ENCODE measurements around the gene FGF5. TPM values are rescaled to one million over a fixed set of nuclear protein-coding genes. Genes with fewer than 3 reads are reported as not detected.

Gene FGF5
- total RNA-seq, 1 donor from 2014 or later = not detected

- no peak for DNase-seq (ENCODE audit: low spot score)
- no peaks in the 10 kb centered on the region for H3K36me3 ChIP-seq
- H3K27ac ChIP-seq = no peak overlapping the region
- H3F3A ChIP-seq (ENCODE audit: low read depth) = no peaks in the 10 kb centered on the region
- no peak overlapping the region for H2AFZ ChIP-seq (replicated peaks)
- H3K4me2 ChIP-seq = no peak overlapping the region
- no peaks in the 10 kb centered on the region for H3K36me3 Mint-ChIP-seq
- no peaks in the 10 kb centered on the region for H3K9me3 ChIP-seq (ENCODE audit: low read depth)
- H3K79me2 ChIP-seq (ENCODE audit: low read depth) = no peaks in the 10 kb centered on the region
- no peak overlapping the region for H3K27ac Mint-ChIP-seq
- H3K27me3 ChIP-seq = peaks cover 6% of the 10 kb centered on the region
- no peaks in the 10 kb centered on the region for H4K20me1 ChIP-seq (ENCODE audit: low read depth)
- no peak overlapping the region for H3K9ac ChIP-seq
- TF ChIP-seq, protein P1, sequence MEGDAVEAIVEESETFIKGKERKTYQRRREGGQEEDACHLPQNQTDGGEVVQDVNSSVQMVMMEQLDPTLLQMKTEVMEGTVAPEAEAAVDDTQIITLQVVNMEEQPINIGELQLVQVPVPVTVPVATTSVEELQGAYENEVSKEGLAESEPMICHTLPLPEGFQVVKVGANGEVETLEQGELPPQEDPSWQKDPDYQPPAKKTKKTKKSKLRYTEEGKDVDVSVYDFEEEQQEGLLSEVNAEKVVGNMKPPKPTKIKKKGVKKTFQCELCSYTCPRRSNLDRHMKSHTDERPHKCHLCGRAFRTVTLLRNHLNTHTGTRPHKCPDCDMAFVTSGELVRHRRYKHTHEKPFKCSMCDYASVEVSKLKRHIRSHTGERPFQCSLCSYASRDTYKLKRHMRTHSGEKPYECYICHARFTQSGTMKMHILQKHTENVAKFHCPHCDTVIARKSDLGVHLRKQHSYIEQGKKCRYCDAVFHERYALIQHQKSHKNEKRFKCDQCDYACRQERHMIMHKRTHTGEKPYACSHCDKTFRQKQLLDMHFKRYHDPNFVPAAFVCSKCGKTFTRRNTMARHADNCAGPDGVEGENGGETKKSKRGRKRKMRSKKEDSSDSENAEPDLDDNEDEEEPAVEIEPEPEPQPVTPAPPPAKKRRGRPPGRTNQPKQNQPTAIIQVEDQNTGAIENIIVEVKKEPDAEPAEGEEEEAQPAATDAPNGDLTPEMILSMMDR (IDR thresholded peaks at IDR 0.05) = no peak
- no peak overlapping the region for H3K4me3 ChIP-seq
- no peak overlapping the region for H3K4me3 Mint-ChIP-seq
- H3K4me1 ChIP-seq = peaks cover 13% of the 10 kb centered on the region
- peaks cover 3% of the 10 kb centered on the region for H3K4me1 Mint-ChIP-seq
- H3K9me3 Mint-ChIP-seq = no peaks in the 10 kb centered on the region
- peaks cover 2% of the 10 kb centered on the region for H3K27me3 Mint-ChIP-seq (ENCODE audit: insufficient read depth, low read depth)
Measured at GRCh38 chr4:80309294-80310004, 43.0 kb downstream of the FGF5 start.

- Mint-ChIP-seq H3K9me3 (no peaks in the 10 kb centered on the region), H3K27ac (no peak overlapping the region), H3K4me3 (no peak overlapping the region), H3K4me1 (peaks cover 3% of the 10 kb centered on the region), H3K36me3 (no peaks in the 10 kb centered on the region), H3K27me3 (ENCODE audit: insufficient read depth, low read depth) (peaks cover 2% of the 10 kb centered on the region)
- Histone ChIP-seq H3K4me1 (peaks cover 13% of the 10 kb centered on the region), H3K9me3 (ENCODE audit: low read depth) (no peaks in the 10 kb centered on the region), H3K79me2 (ENCODE audit: low read depth) (no peaks in the 10 kb centered on the region), H3K27ac (no peak overlapping the region), H3F3A (ENCODE audit: low read depth) (no peaks in the 10 kb centered on the region), H3K4me3 (no peak overlapping the region), H3K9ac (no peak overlapping the region), H4K20me1 (ENCODE audit: low read depth) (no peaks in the 10 kb centered on the region), H3K4me2 (no peak overlapping the region), H3K36me3 (no peaks in the 10 kb centered on the region), H3K27me3 (peaks cover 12% of the 10 kb centered on the region), H2AFZ (replicated peaks) (no peak overlapping the region)
- TF ChIP-seq EZH2phosphoT487 (IDR thresholded peaks at IDR 0.05) (no peak), EZH2 (IDR thresholded peaks at IDR 0.05) (no peak)
- TF ChIP-seq, protein P1 (IDR thresholded peaks at IDR 0.05) = no peak
- no peak for DNase-seq (ENCODE audit: low spot score)
Measured at GRCh38 chr4:80311130-80311529, 44.7 kb downstream of the FGF5 start.

GRCh38 chr4:80312124-80312523 is 45.7 kb downstream of the FGF5 start:
- Mint-ChIP-seq H3K36me3 (no peaks in the 10 kb centered on the region), H3K27me3 (ENCODE audit: insufficient read depth, low read depth) (peaks cover 2% of the 10 kb centered on the region), H3K9me3 (no peaks in the 10 kb centered on the region), H3K27ac (no peak overlapping the region), H3K4me3 (no peak overlapping the region), H3K4me1 (peaks cover 3% of the 10 kb centered on the region)
- Histone ChIP-seq H3K27me3 (peaks cover 22% of the 10 kb centered on the region), H2AFZ (replicated peaks) (no peak overlapping the region), H3K79me2 (ENCODE audit: low read depth) (no peaks in the 10 kb centered on the region), H3K4me3 (no peak overlapping the region), H3K36me3 (no peaks in the 10 kb centered on the region), H4K20me1 (ENCODE audit: low read depth) (no peaks in the 10 kb centered on the region), H3F3A (ENCODE audit: low read depth) (no peaks in the 10 kb centered on the region), H3K9ac (no peak overlapping the region), H3K4me2 (no peak overlapping the region), H3K4me1 (peaks cover 13% of the 10 kb centered on the region), H3K27ac (no peak overlapping the region), H3K9me3 (ENCODE audit: low read depth) (no peaks in the 10 kb centered on the region)
- TF ChIP-seq EZH2phosphoT487 (IDR thresholded peaks at IDR 0.05) = no peak
- TF ChIP-seq, protein P1 (IDR thresholded peaks at IDR 0.05) = no peak
- TF ChIP-seq EZH2 (IDR thresholded peaks at IDR 0.05) = no peak
- no peak for DNase-seq (ENCODE audit: low spot score)

Measured in neural progenitor cell (in vitro differentiated cells).